Liver (tissue), 3 donors: ENCODE data around the gene DEDD.

ENCODE experiments used
- CTCF ChIP-seq: fragments of 150-350 bp; IDR thresholded peaks from 2 replicates; pipeline ENCODE4 v1.5.1; 2017; ENCODE audit warnings: improper control_type of control experiment, low read depth, low read length; ENCODE audit not compliant: missing input control
- SP1 ChIP-seq: IDR thresholded peaks from 2 replicates; pipeline ENCODE4 v1.6.1; 2018; ENCODE audit warnings: antibody characterized with exemption, mild to moderate bottlenecking
- donor health status: healthy.
- donor health status: healthy.

- TF ChIP-seq CTCF = no peak
- TF ChIP-seq SP1 = no peak
Observed at GRCh38 chr1:161162052-161162451, 29.6 kb upstream of the DEDD start.
